Stomach (tissue), 9 donors: Measurements from ENCODE around the gene RNF114. TPM values are rescaled to one million over a fixed set of nuclear protein-coding genes. Genes with fewer than 3 reads are reported as not detected.

ENCODE experiments used
- DNase-seq, 2 donors: peaks; one replicate each; pipeline versions ENCODE4 v3.0.0 to v3.0.0-alpha.2; 2013 to 2019
- H3K27ac ChIP-seq, 5 donors: fragments of 200-600 bp in 4 of 5; sonication (generic) in 4 of 5; one replicate each; pipeline ENCODE4 v1.5.1; 2013 to 2019; ENCODE audit warnings: mild to moderate bottlenecking in 1 of 5, moderate library complexity in 1 of 5
- H3K27me3 ChIP-seq, 3 donors: fragments of 200-600 bp; sonication (generic); one replicate each; pipeline ENCODE4 v1.5.1; 2017 to 2019; ENCODE audit warnings: mixed run types in 1 of 3
- H3K36me3 ChIP-seq, 4 donors: fragments of 200-600 bp; sonication (generic); 1 replicate in 3 of 4; 2 replicates in 1 of 4; pipeline ENCODE4 v1.5.1; 2016 to 2019
- H3K4me1 ChIP-seq, 4 donors: fragments of 200-600 bp; sonication (generic); one replicate each; pipeline ENCODE4 v1.5.1; 2016 to 2019
- H3K4me3 ChIP-seq, 4 donors: fragments of 200-600 bp; sonication (generic) in 3 of 4; one replicate each; pipeline ENCODE4 v1.5.1; 2016 to 2019; ENCODE audit warnings: mild to moderate bottlenecking in 1 of 4
- H3K9me3 ChIP-seq, 4 donors: fragments of 200-600 bp; sonication (generic); one replicate each; pipeline ENCODE4 v1.5.1; 2016 to 2019
- CTCF ChIP-seq, 7 experiments: fragments of 450-650 bp in 4 of 7; fragments of 200-600 bp in 3 of 7; sonication (generic) in 3 of 7; IDR thresholded peaks; one replicate each; pipeline ENCODE4 v1.5.1; 2016 to 2019; ENCODE audit warnings: antibody characterized with exemption in 7 of 7, control low read depth in 2 of 7, mild to moderate bottlenecking in 1 of 7
- EP300 ChIP-seq: sonication (generic); formaldehyde crosslinking; IDR thresholded peaks from one replicate; pipeline ENCODE4 v1.6.1; 2017; ENCODE audit warnings: antibody characterized with exemption
- POLR2A ChIP-seq, 4 donors: fragments of 450-650 bp; IDR thresholded peaks; one replicate each; pipeline ENCODE4 v1.6.1; 2016; ENCODE audit warnings: antibody characterized with exemption in 4 of 4, control low read depth in 2 of 4, mild to moderate bottlenecking in 1 of 4, moderate library complexity in 1 of 4
- POLR2AphosphoS5 ChIP-seq, 3 donors: sonication (generic); formaldehyde crosslinking; IDR thresholded peaks; one replicate each; pipeline ENCODE4 v1.6.1; 2016; ENCODE audit warnings: antibody characterized with exemption in 3 of 3
- WGBS, 5 donors: extraction: QIAGEN DNeasy Blood & Tissue Kit in 3 of 5; methylation state at CpG; one replicate each; pipeline versions ENCODE4 v1.1.5 to v1.1.7; 2013 to 2018; 5-methylcytosine and 5-hydroxymethylcytosine counted together
- intact Hi-C: fragments of 100-400 bp; cut with DNase I; formaldehyde crosslinking; loops from one replicate; pipeline ENCODE4 v1.15.1; 2023; ENCODE audit warnings: low total_unique reads
- polyA plus RNA-seq, 3 donors: library from polyadenylated mRNA; stranded (reverse); fragments of 200-250 nt; gene quantifications; one replicate each; pipeline ENCODE4 v1.2.3, GENCODE V29; 2013
- total RNA-seq, 5 donors: library from RNA; depleted of rRNA; stranded (reverse); fragments of >200 nt; gene quantifications; one replicate each; pipeline versions ENCODE4 v1.1.0 to v1.2.3, GENCODE V29; 2014 to 2016
- donor health status: healthy with polysubstance abuse.
- donor health status: Bipolar disorder and iron deficiency.
- donor health status: healthy.

The RNF114 gene
- total and polyA plus RNA-seq, 8 donors, result 29.5 to 317 (median 63.6) TPM

GRCh38 chr20:49907405-49908257, 28.6 kb upstream of the RNF114 start:
- no peak for DNase-seq
- no peak overlapping the region for H3K4me3 ChIP-seq
- no peaks in the 10 kb centered on the region for H3K9me3 ChIP-seq
- intact Hi-C loops, result no loop called here
- H3K36me3 ChIP-seq, result peaks cover 28 to 72% (median 70%) of the 10 kb centered on the region in 4 donors
- 87 to 95% (median 91%) methylated on average over 19 of the region's 19 CpGs for WGBS, 5 donors
- H3K27ac ChIP-seq, result peak overlapping the region in 1 of 5 donors; percentile 71
- TF ChIP-seq POLR2AphosphoS5 (IDR thresholded peaks at IDR 0.05) (no peak), EP300 (no peak), POLR2A (IDR thresholded peaks at IDR 0.05) (no peak), CTCF (IDR thresholded peaks at IDR 0.05) (no peak)
- H3K4me1 ChIP-seq, result peaks cover 23 to 49% (median 38%) of the 10 kb centered on the region in 4 donors
- H3K27me3 ChIP-seq, result no peaks in the 10 kb centered on the region

- Histone ChIP-seq H3K9me3 (no peaks in the 10 kb centered on the region), H3K27me3 (no peaks in the 10 kb centered on the region), H3K4me3 (no peak overlapping the region), H3K36me3 (peaks cover 28 to 72% (median 67%) of the 10 kb centered on the region in 4 donors), H3K27ac (peak overlapping the region in 1 of 5 donors; percentile 71), H3K4me1 (peaks cover 29 to 55% (median 43%) of the 10 kb centered on the region in 4 donors)
- 89 to 97% (median 94%) methylated on average over 11 of the region's 11 CpGs for WGBS, 5 donors
- no peak for DNase-seq
- intact Hi-C loops, result no loop called here
- TF ChIP-seq EP300, result no peak
- TF ChIP-seq POLR2A (IDR thresholded peaks at IDR 0.05), result no peak
- no peak for TF ChIP-seq POLR2AphosphoS5 (IDR thresholded peaks at IDR 0.05)
- TF ChIP-seq CTCF (IDR thresholded peaks at IDR 0.05), result no peak
These were observed 28.0 kb upstream of the RNF114 start for GRCh38 chr20:49908258-49908565.

- H3K4me3 ChIP-seq, result no peak overlapping the region
- TF ChIP-seq POLR2AphosphoS5 (IDR thresholded peaks at IDR 0.05) (peak in 2 of 3 donors; percentile 32 to 39), EP300 (no peak), CTCF (IDR thresholded peaks at IDR 0.05) (peak in 2 of 7 experiments; percentile 9 to 14), POLR2A (IDR thresholded peaks at IDR 0.05) (no peak)
- WGBS, 5 donors, result 28 to 56% (median 45%) methylated on average over 28 of the region's 28 CpGs
- no peaks in the 10 kb centered on the region for H3K27me3 ChIP-seq
- peak in 1 of 2 donors; percentile 80 for DNase-seq
- no peaks in the 10 kb centered on the region for H3K9me3 ChIP-seq
- H3K4me1 ChIP-seq, result peaks cover 44 to 70% (median 58%) of the 10 kb centered on the region in 4 donors
- H3K27ac ChIP-seq, result peak overlapping the region; percentile 51 to 78 (median 68)
- intact Hi-C loops, result no loop called here
- peaks cover 21 to 59% (median 52%) of the 10 kb centered on the region in 4 donors for H3K36me3 ChIP-seq
These were observed 26.5 kb upstream of the RNF114 start for GRCh38 chr20:49909499-49910339.

- Histone ChIP-seq H3K4me3 (no peak overlapping the region), H3K27me3 (no peaks in the 10 kb centered on the region), H3K27ac (peak overlapping the region; percentile 43 to 78 (median 68)), H3K9me3 (no peaks in the 10 kb centered on the region), H3K4me1 (peaks cover 45 to 71% (median 61%) of the 10 kb centered on the region in 4 donors), H3K36me3 (peaks cover 15 to 53% (median 46%) of the 10 kb centered on the region in 4 donors)
- no peak for DNase-seq
- 42 to 66% (median 52%) methylated on average over 3 to 4 of the region's 4 CpGs for WGBS, 5 donors
- TF ChIP-seq CTCF (IDR thresholded peaks at IDR 0.05) (no peak), POLR2A (IDR thresholded peaks at IDR 0.05) (no peak)
- intact Hi-C loops, result no loop called here
These were observed 25.9 kb upstream of the RNF114 start for GRCh38 chr20:49910340-49910706.
